Measurements from ENCODE around the gene GJB6.

The GJB6 gene

DNA sequence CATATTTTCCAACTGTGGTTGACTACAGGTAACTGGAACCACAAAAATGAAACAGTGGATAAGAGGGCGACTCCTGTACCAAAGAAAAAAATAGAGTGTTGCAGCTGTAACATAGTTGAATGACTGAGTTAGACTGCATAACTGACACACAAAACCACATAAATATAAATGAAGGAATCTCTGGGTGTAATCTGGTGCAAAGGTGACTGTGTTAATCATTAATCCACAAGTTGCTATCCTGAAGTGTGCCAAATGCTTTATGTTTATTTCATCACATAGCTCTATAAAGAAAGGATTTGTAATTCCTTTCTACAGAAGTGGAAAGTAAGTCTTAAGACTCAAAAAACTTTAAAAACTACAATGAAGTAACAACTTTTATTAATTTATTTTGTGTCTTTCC is 33.3 kb downstream of the GJB6 start:
- TF ChIP-seq, protein P1, sequence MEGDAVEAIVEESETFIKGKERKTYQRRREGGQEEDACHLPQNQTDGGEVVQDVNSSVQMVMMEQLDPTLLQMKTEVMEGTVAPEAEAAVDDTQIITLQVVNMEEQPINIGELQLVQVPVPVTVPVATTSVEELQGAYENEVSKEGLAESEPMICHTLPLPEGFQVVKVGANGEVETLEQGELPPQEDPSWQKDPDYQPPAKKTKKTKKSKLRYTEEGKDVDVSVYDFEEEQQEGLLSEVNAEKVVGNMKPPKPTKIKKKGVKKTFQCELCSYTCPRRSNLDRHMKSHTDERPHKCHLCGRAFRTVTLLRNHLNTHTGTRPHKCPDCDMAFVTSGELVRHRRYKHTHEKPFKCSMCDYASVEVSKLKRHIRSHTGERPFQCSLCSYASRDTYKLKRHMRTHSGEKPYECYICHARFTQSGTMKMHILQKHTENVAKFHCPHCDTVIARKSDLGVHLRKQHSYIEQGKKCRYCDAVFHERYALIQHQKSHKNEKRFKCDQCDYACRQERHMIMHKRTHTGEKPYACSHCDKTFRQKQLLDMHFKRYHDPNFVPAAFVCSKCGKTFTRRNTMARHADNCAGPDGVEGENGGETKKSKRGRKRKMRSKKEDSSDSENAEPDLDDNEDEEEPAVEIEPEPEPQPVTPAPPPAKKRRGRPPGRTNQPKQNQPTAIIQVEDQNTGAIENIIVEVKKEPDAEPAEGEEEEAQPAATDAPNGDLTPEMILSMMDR (conservative IDR thresholded peaks at IDR 0.05), result no peak
- no peak for TF ChIP-seq ZFX (IDR thresholded peaks at IDR 0.05)
- no peak overlapping the region for H3K27ac ChIP-seq

DNA sequence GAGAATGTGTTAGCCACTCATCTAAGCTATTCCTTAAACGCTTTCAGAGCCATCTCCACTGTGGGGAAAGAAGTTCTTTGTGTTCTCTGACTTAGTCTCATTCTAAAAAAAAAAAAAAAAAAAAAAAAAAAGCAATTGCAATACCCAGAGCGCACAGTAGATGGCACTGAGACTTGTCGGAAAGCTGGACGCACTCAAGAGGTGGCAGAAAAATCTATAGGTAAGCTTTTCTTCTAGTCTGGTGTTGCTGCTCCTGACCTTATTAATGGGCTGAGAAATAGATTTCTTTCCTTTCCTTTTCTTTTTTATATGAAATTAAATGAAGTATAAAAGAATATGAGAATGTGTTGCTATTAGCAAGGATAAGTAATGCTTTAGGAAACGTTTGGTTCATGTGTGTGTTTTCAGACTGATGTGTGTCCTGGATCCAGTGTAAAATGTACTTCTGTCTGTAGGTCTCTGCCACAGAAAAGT is 34.7 kb downstream of the GJB6 start:
- no peak for TF ChIP-seq ZFX (IDR thresholded peaks at IDR 0.05)
- TF ChIP-seq, protein P1 (conservative IDR thresholded peaks at IDR 0.05), result peak; percentile 96
- H3K27ac ChIP-seq, result no peak overlapping the region

DNA sequence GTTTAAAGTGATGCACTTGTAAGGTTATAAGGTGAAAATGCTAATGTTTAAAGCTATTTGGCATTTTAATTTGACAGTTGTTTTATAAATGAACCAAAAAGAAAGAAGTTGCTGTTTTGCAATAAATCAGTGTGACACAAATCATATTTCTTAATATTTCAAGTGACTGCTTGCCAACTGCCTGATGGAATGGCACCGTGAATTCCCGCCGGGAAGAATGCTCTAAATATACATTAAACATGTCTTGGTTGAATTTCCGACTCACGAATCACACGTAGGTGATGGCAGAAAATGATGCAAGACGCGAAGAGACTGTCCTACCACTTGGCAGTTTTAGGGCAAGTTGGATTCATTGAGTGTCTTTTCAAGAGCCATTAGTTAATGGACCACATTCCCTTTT is 36.3 kb downstream of the GJB6 start:
- H3K27ac ChIP-seq, result no peak overlapping the region
- no peak for TF ChIP-seq ZFX (IDR thresholded peaks at IDR 0.05)
- TF ChIP-seq, protein P1 (conservative IDR thresholded peaks at IDR 0.05), result no peak

DNA sequence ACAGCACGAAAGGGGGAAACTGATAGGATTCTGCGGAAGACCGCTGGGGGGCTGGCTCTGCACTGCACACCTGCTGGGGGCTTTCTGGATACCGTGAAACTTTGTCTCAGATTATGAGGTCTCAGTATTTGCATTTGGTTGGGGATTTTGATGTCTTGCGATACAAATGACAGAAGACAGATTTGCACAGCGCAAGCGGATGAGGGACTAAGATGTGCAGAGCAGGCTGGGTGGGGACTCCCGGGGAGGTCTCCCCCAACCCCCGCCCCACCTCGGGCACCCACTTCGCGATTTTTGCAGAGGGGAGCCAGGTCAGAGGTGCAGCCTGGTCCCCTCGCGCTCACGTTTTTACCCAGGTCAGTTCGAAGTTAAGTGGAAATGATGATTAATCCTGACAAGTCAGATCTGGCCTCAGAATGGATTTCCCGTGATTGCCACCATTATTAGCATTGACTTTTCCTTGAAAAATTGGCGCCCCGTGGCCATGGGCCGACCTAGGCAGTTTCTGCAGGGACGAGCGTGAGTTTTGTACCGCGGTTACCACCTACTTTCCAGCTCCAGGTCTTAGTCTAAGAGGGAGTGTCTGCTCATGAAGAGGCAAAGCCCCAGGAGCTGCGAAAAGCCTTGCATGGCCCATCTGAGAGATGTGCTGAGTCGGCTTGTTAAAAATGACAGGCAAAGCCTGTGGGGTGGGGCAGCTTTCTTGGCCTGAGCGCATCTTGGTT is 38.0 kb downstream of the GJB6 start:
- H3K27ac ChIP-seq, result no peak overlapping the region
- TF ChIP-seq, protein P1 (conservative IDR thresholded peaks at IDR 0.05), result no peak
- TF ChIP-seq ZFX (IDR thresholded peaks at IDR 0.05), result no peak

DNA sequence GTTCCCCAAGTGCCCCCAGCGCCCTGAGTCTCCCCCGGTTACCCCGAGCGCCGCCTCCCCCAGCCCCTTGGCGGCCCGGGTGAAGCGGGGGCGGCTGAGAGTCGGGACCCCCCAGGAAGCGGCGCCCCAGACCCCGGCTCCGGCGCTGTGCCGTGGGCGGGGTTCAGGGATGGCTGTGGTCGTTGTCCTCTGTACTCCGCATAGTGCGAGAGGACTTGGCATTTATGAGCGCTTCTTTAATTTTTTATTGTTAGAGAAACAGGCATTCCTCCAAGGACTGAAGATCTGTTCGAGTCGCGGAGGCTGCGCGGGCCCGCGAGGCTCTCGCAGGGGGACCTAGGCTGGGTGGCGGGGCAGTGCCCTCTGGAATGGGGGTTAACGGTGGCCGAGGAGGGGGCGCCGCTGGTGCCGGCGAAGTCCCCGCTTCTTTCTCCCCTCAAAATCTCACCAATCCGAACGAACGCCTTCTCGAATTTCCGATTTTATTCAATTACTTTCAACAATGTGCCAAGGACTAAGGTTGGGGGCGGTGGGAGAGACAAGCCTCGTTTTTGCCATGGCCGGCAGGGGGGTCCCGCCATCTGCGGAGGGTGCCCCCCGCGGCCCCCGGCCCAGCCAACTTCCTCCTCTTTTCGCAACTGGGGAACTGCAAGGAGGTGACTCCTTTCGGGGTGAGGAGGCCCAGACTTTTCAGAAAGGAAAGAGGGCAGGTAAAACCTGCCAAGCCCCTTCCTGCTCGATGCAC is 38.8 kb downstream of the GJB6 start:
- no peak overlapping the region for H3K27ac ChIP-seq
- no peak for TF ChIP-seq ZFX (IDR thresholded peaks at IDR 0.05)
- TF ChIP-seq, protein P1 (conservative IDR thresholded peaks at IDR 0.05), result no peak

DNA sequence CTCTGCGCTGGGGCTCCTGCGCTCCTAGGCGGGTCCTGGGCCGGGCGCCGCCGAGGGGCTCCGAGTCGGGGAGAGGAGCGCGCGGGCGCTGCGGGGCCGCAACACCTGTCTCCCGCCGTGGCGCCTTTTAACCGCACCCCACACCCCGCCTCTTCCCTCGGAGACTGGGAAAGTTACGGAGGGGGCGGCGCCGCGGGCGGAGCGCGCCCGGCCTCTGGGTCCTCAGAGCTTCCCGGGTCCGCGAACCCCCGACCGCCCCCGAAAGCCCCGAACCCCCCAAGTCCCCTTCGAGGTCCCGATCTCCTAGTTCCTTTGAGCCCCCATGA is 39.3 kb downstream of the GJB6 start, which contains the start of gene GJB2:
Gene GJB2 (minus strand): TSS at position 103 of the 326 bp plus-strand sequence. CDS start 3,357 bp downstream, outside the sequence.
- TF ChIP-seq ZFX (IDR thresholded peaks at IDR 0.05), result no peak
- TF ChIP-seq, protein P1 (conservative IDR thresholded peaks at IDR 0.05), result no peak
- peak within 1 kb of the TSS; percentile 25; the same call in 1 of the 2 replicates for H3K27ac ChIP-seq

Measured in C4-2B (cell line).